Smooth muscle cell (in vitro differentiated cells): ENCODE measurements around the gene ICA1. TPM values are rescaled to one million over a fixed set of nuclear protein-coding genes. Genes with fewer than 3 reads are reported as not detected.

Experiments used
- DNase-seq: peaks from one replicate; lab custom pipeline; 2025; ENCODE audit not compliant: unreplicated experiment; lab: John Stamatoyannopoulos, UW
- H2AFZ ChIP-seq: fragments of 200-600 bp; sonication (generic); 2 replicates; pipeline ENCODE4 v1.6.0; 2016; ENCODE audit warnings: antibody characterized with exemption, low read depth, mild to moderate bottlenecking
- H3F3A ChIP-seq: fragments of 200-600 bp; sonication (generic); 2 replicates; pipeline ENCODE4 v1.6.0; 2017; ENCODE audit warnings: antibody characterized with exemption, low read depth
- H3K27ac ChIP-seq: fragments of 200-600 bp; sonication (generic); 2 replicates; pipeline ENCODE4 v1.5.1; 2016; ENCODE audit warnings: low read depth, mild to moderate bottlenecking
- H3K27me3 ChIP-seq: fragments of 200-600 bp; sonication (generic); 2 replicates; pipeline ENCODE4 v1.6.1; 2016; ENCODE audit warnings: low read depth, mild to moderate bottlenecking
- H3K36me3 ChIP-seq: fragments of 200-600 bp; sonication (generic); 2 replicates; pipeline ENCODE4 v1.5.1; 2016; ENCODE audit warnings: low read depth
- H3K4me1 ChIP-seq: fragments of 200-600 bp; sonication (generic); 2 replicates; pipeline ENCODE4 v1.5.1; 2016; ENCODE audit warnings: low read depth
- H3K4me2 ChIP-seq: fragments of 200-600 bp; sonication (generic); 2 replicates; pipeline ENCODE4 v1.6.0; 2016; ENCODE audit warnings: mild to moderate bottlenecking
- H3K4me3 ChIP-seq: fragments of 200-600 bp; sonication (generic); 2 replicates; pipeline ENCODE4 v1.5.1; 2016; ENCODE audit warnings: mild to moderate bottlenecking
- H3K79me2 ChIP-seq: fragments of 200-600 bp; sonication (generic); 2 replicates; pipeline ENCODE4 v1.6.0; 2016; ENCODE audit warnings: low read depth, mild to moderate bottlenecking
- H3K9ac ChIP-seq: fragments of 200-600 bp; sonication (generic); 2 replicates; pipeline ENCODE4 v1.6.0; 2016; ENCODE audit warnings: low read depth
- H3K9me3 ChIP-seq: fragments of 200-600 bp; sonication (generic); replicated peaks from 2 replicates; pipeline ENCODE4 v1.5.1; 2016; ENCODE audit warnings: low read depth
- H4K20me1 ChIP-seq: fragments of 200-600 bp; sonication (generic); 2 replicates; pipeline ENCODE4 v1.6.0; 2016; ENCODE audit warnings: low read depth
- WGBS: methylation state at CpG from one replicate; pipeline ENCODE4 v1.1.7; 2016; ENCODE audit warnings: low lambda C conversion rate; 5-methylcytosine and 5-hydroxymethylcytosine counted together
- polyA plus RNA-seq: library from polyadenylated mRNA; unstranded; fragments of >200 nt; fragmentation: Nextera tagmentation; extraction: Ambion mirVana; gene quantifications from 2 replicates; pipeline ENCODE4 v1.2.1, GENCODE V29; 2016
- total RNA-seq: library from RNA; depleted of rRNA; stranded (reverse); fragments of >200 nt; gene quantifications from 2 replicates; pipeline ENCODE4 v1.2.3, GENCODE V29; 2014
- TF ChIP-seq, protein P1 (sequence below): fragments of 200-600 bp; sonication (generic); IDR thresholded peaks from 2 replicates; pipeline ENCODE4 v1.5.1; 2017; ENCODE audit warnings: borderline replicate concordance, mild to moderate bottlenecking, antibody characterized with exemption; ENCODE audit not compliant: insufficient read depth, poor library complexity, severe bottlenecking

ICA1 gene
- total and polyA plus RNA-seq, 2 experiments from 2014 or later: 4.3 to 5.0 TPM

DNA sequence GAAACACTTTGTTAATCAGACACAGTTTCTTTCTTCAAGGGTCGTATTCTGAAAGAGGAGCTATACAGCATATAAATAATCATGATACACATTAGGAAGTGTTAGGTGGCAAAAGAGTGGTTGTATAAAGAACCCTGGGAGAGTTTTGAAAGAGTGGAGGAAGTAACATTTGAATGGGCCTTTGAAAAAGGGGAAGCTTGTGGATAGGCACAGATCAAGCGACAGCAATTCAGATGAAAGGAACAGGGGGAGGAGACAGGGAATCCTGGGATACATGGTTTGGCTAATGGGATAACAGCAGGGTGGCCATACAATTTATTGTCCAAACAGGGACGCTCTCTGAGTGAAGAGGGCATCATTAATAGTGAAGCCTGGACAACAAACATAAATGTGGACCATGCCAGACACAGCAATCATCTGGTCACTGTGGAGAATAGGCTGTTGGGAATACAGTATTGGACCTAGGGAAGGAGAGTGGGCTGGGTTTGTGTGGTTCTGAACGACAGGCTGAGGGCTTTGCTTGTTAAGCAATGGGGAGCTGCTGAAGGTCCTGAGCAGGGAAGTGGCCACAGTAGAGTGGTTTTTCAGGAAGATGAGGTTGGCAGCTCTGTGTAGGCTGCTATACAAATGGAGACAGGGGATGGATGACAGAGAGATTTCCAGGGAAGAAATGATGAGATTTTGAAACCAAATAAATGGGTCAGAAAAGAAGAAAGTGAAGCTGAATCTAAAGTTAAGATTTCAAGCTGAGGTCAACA, 75.9 kb downstream of the ICA1 start:
- Histone ChIP-seq H4K20me1 (no peaks in the 10 kb centered on the region), H3K36me3 (no peaks in the 10 kb centered on the region), H3K9ac (no peak overlapping the region), H3K4me1 (peaks cover 26% of the 10 kb centered on the region), H3K27me3 (no peaks in the 10 kb centered on the region), H3K79me2 (no peaks in the 10 kb centered on the region), H3K4me2 (no peak overlapping the region), H3K9me3 (no peaks in the 10 kb centered on the region), H2AFZ (no peak overlapping the region), H3K27ac (no peak overlapping the region), H3F3A (no peaks in the 10 kb centered on the region), H3K4me3 (no peak overlapping the region)
- TF ChIP-seq, protein P1, sequence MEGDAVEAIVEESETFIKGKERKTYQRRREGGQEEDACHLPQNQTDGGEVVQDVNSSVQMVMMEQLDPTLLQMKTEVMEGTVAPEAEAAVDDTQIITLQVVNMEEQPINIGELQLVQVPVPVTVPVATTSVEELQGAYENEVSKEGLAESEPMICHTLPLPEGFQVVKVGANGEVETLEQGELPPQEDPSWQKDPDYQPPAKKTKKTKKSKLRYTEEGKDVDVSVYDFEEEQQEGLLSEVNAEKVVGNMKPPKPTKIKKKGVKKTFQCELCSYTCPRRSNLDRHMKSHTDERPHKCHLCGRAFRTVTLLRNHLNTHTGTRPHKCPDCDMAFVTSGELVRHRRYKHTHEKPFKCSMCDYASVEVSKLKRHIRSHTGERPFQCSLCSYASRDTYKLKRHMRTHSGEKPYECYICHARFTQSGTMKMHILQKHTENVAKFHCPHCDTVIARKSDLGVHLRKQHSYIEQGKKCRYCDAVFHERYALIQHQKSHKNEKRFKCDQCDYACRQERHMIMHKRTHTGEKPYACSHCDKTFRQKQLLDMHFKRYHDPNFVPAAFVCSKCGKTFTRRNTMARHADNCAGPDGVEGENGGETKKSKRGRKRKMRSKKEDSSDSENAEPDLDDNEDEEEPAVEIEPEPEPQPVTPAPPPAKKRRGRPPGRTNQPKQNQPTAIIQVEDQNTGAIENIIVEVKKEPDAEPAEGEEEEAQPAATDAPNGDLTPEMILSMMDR: no peak
- DNase-seq: no peak
- 68% methylated on average over 4 of the region's 4 CpGs for WGBS

DNA sequence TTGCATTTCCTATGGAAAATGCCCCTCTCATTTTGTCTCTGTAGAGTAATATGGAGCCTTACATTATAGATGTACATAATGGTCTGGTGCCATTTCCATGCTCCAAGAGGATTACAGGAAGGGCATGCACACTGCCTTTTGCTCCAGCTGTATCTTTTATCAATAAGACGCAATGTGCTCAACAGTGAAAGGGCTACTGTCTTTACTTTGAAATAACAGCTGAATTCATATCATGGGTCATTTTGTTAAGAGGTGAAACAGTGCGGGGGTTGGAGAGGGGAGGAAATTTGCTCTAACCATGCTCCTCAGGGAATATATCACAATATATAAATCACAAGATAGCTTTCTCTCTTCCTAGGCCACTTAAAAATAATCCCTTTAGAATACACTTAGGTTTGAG, 77.7 kb downstream of the ICA1 start:
- TF ChIP-seq, protein P1: no peak
- Histone ChIP-seq H3K4me1 (peaks cover 20% of the 10 kb centered on the region), H3K4me3 (no peak overlapping the region), H3K9me3 (no peaks in the 10 kb centered on the region), H3K9ac (no peak overlapping the region), H4K20me1 (no peaks in the 10 kb centered on the region), H3K79me2 (no peaks in the 10 kb centered on the region), H3F3A (no peaks in the 10 kb centered on the region), H3K4me2 (no peak overlapping the region), H2AFZ (no peak overlapping the region), H3K27ac (no peak overlapping the region), H3K36me3 (no peaks in the 10 kb centered on the region), H3K27me3 (no peaks in the 10 kb centered on the region)
- DNase-seq: no peak
- 98% methylated on average over 2 of the region's 2 CpGs for WGBS

DNA sequence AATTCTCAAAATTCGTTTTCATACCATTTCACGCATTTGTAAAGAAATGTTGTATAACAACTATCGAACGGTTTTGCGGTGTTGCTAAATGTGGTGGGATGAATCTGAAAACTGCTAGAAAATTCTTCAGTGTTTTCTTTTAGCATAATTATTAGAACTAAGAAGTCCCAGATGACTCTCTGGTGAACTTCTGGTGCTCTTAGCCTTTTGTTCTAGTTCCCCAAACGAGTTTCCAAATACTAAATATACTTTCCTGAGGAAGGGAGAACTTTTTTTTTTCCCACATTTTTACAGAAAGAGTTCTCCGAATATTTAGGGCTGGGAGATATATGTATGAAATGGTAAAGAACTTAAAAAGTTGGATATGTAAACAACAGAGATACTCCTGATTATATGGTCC, 82.5 kb downstream of the ICA1 start:
- Histone ChIP-seq H3K9ac (no peak overlapping the region), H3K9me3 (no peaks in the 10 kb centered on the region), H3K27me3 (no peaks in the 10 kb centered on the region), H3K4me3 (no peak overlapping the region), H2AFZ (no peak overlapping the region), H3F3A (no peaks in the 10 kb centered on the region), H3K79me2 (no peaks in the 10 kb centered on the region), H3K27ac (no peak overlapping the region), H4K20me1 (no peaks in the 10 kb centered on the region), H3K4me1 (peaks cover 6% of the 10 kb centered on the region), H3K36me3 (no peaks in the 10 kb centered on the region), H3K4me2 (no peak overlapping the region)
- WGBS: 92% methylated on average over 7 of the region's 7 CpGs
- no peak for DNase-seq
- TF ChIP-seq, protein P1: no peak

DNA sequence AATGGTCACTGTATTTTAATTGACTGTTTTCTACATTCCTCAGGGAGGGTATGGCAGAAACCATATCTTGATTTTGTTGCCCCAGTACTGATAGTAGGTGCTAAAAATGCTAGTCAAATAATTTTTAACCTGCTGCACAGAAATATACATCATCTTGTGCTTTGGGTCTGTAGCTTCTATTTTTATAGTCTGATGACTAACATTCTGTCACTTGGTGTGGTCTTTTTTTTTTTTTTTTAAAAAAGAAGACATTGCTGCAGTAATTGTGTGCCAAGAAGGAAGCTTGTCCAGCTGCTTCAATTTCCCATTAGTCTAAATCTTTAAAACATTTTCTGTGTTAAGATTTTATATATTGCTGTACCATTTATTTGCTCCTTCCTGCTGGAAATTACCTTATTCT, 83.6 kb downstream of the ICA1 start:
- Histone ChIP-seq H3K27me3 (no peaks in the 10 kb centered on the region), H3K4me3 (no peak overlapping the region), H3K9ac (no peak overlapping the region), H3K9me3 (no peaks in the 10 kb centered on the region), H4K20me1 (no peaks in the 10 kb centered on the region), H3K36me3 (no peaks in the 10 kb centered on the region), H3F3A (no peaks in the 10 kb centered on the region), H3K27ac (no peak overlapping the region), H2AFZ (no peak overlapping the region), H3K4me1 (peaks cover 6% of the 10 kb centered on the region), H3K79me2 (no peaks in the 10 kb centered on the region), H3K4me2 (no peak overlapping the region)
- TF ChIP-seq, protein P1: no peak
- DNase-seq: no peak
